Tibial nerve (tissue), 4 donors: ENCODE results near the gene TNS3. TPM values are rescaled to one million over a fixed set of nuclear protein-coding genes. Genes with fewer than 3 reads are reported as not detected.
A peak's percentile ranks its signal among the peaks of the same experiment; 100 is the strongest.

Source experiments
- DNase-seq, 2 donors: peaks; one replicate each; pipeline ENCODE4 v3.0.0-alpha.2; 2019; ENCODE audit warnings: low spot score in 2 of 2
- H3K27ac ChIP-seq, 4 donors: fragments of 200-600 bp; sonication (generic) in 3 of 4; one replicate each; pipeline ENCODE4 v1.5.1; 2017 to 2019; ENCODE audit warnings: mild to moderate bottlenecking in 1 of 4
- H3K27me3 ChIP-seq, 2 donors: fragments of 200-600 bp; sonication (generic) in 1 of 2; one replicate each; pipeline versions ENCODE4 v1.5.1 to v1.6.0; 2017 to 2019
- H3K36me3 ChIP-seq, 3 donors: fragments of 200-600 bp; sonication (generic); one replicate each; pipeline ENCODE4 v1.5.1; 2018 to 2019
- H3K4me1 ChIP-seq, 4 donors: fragments of 200-600 bp; sonication (generic) in 3 of 4; one replicate each; pipeline ENCODE4 v1.5.1; 2017 to 2019
- H3K4me3 ChIP-seq, 4 donors: fragments of 200-600 bp; sonication (generic) in 3 of 4; one replicate each; pipeline ENCODE4 v1.5.1; 2017 to 2019; ENCODE audit warnings: mild to moderate bottlenecking in 1 of 4, moderate library complexity in 1 of 4
- H3K9me3 ChIP-seq, 4 donors: fragments of 200-600 bp; sonication (generic) in 3 of 4; one replicate each; pipeline ENCODE4 v1.5.1; 2017 to 2019
- CTCF ChIP-seq, 5 experiments: fragments of 200-600 bp in 3 of 5; fragments of 450-650 bp in 2 of 5; sonication (generic) in 3 of 5; IDR thresholded peaks; one replicate each; pipeline ENCODE4 v1.5.1; 2016 to 2019; ENCODE audit warnings: antibody characterized with exemption in 5 of 5, mild to moderate bottlenecking in 3 of 5, moderate library complexity in 2 of 5
- EP300 ChIP-seq, 2 donors: sonication (generic); formaldehyde crosslinking; IDR thresholded peaks; one replicate each; pipeline ENCODE4 v1.6.1; 2017; ENCODE audit warnings: antibody characterized with exemption in 2 of 2, mild to moderate bottlenecking in 1 of 2
- POLR2A ChIP-seq, 2 donors: fragments of 450-650 bp; IDR thresholded peaks; one replicate each; pipeline ENCODE4 v1.6.1; 2017; ENCODE audit warnings: antibody characterized with exemption in 2 of 2, mild to moderate bottlenecking in 2 of 2, moderate library complexity in 2 of 2
- WGBS, 2 donors: methylation state at CpG; one replicate each; pipeline ENCODE4 v1.1.5; 2018; 5-methylcytosine and 5-hydroxymethylcytosine counted together
- total RNA-seq, 4 donors: library from RNA; depleted of rRNA; stranded (reverse); fragments of >200 nt; gene quantifications; one replicate each; pipeline ENCODE4 v1.1.0, GENCODE V29; 2016

TNS3 gene
- total RNA-seq, 4 donors from 2014 or later, result 118 to 142 (median 133) TPM

- Histone ChIP-seq H3K36me3 (peaks cover 0 to 14% (median 0%) of the 10 kb centered on the region in 3 donors), H3K4me1 (peaks cover 0 to 79% (median 33%) of the 10 kb centered on the region in 4 donors), H3K27me3 (no peaks in the 10 kb centered on the region), H3K4me3 (no peak overlapping the region), H3K9me3 (no peaks in the 10 kb centered on the region), H3K27ac (peak overlapping the region in 2 of 4 donors; percentile 11 to 22)
- DNase-seq, result no peak
- WGBS, 2 donors, result 53 to 67% methylated on average over 14 of the region's 14 CpGs
- TF ChIP-seq POLR2A (IDR thresholded peaks at IDR 0.05) (no peak), EP300 (IDR thresholded peaks at IDR 0.05) (peak in 1 of 2 donors; percentile 25), CTCF (IDR thresholded peaks at IDR 0.05) (no peak)
These were observed 75.2 kb downstream of the TNS3 start for GRCh38 chr7:47506382-47507339.

- H3K27me3 ChIP-seq, result no peaks in the 10 kb centered on the region
- WGBS, 2 donors, result 67 to 68% methylated on average over 12 of the region's 12 CpGs
- no peaks in the 10 kb centered on the region for H3K9me3 ChIP-seq
- peaks cover 0 to 14% (median 0%) of the 10 kb centered on the region in 3 donors for H3K36me3 ChIP-seq
- TF ChIP-seq EP300 (IDR thresholded peaks at IDR 0.05) (no peak), POLR2A (IDR thresholded peaks at IDR 0.05) (no peak), CTCF (IDR thresholded peaks at IDR 0.05) (no peak)
- peak overlapping the region in 1 of 4 donors; percentile 50 for H3K27ac ChIP-seq
- H3K4me1 ChIP-seq, result peaks cover 0 to 86% (median 36%) of the 10 kb centered on the region in 4 donors
- H3K4me3 ChIP-seq, result no peak overlapping the region
- no peak for DNase-seq
These were observed 76.5 kb downstream of the TNS3 start for GRCh38 chr7:47505312-47506007.

GRCh38 chr7:47504551-47505311 lies 77.2 kb downstream of the TNS3 start:
- Histone ChIP-seq H3K9me3 (no peaks in the 10 kb centered on the region), H3K4me1 (peaks cover 0 to 86% (median 36%) of the 10 kb centered on the region in 4 donors), H3K36me3 (peaks cover 0 to 14% (median 0%) of the 10 kb centered on the region in 3 donors), H3K4me3 (no peak overlapping the region), H3K27ac (peak overlapping the region in 3 of 4 donors; percentile 15 to 71 (median 23)), H3K27me3 (no peaks in the 10 kb centered on the region)
- TF ChIP-seq POLR2A (IDR thresholded peaks at IDR 0.05) (no peak), CTCF (IDR thresholded peaks at IDR 0.05) (no peak), EP300 (IDR thresholded peaks at IDR 0.05) (no peak)
- DNase-seq, result no peak
- WGBS, 2 donors, result 40 to 58% methylated on average over 14 of the region's 14 CpGs

- Histone ChIP-seq H3K27ac (peak overlapping the region in 3 of 4 donors; percentile 2 to 71 (median 50)), H3K4me3 (no peak overlapping the region), H3K4me1 (peaks cover 0 to 94% (median 45%) of the 10 kb centered on the region in 4 donors), H3K9me3 (no peaks in the 10 kb centered on the region), H3K36me3 (peaks cover 0 to under 1% (median 0%) of the 10 kb centered on the region in 3 donors), H3K27me3 (no peaks in the 10 kb centered on the region)
- DNase-seq, result no peak
- peak; percentile 83 to 90 for TF ChIP-seq EP300 (IDR thresholded peaks at IDR 0.05)
- TF ChIP-seq POLR2A (IDR thresholded peaks at IDR 0.05), result no peak
- no peak for TF ChIP-seq CTCF (IDR thresholded peaks at IDR 0.05)
These were observed 78.6 kb downstream of the TNS3 start for GRCh38 chr7:47503281-47503680.
